ENCODE results near the gene CRISP2.

DNA sequence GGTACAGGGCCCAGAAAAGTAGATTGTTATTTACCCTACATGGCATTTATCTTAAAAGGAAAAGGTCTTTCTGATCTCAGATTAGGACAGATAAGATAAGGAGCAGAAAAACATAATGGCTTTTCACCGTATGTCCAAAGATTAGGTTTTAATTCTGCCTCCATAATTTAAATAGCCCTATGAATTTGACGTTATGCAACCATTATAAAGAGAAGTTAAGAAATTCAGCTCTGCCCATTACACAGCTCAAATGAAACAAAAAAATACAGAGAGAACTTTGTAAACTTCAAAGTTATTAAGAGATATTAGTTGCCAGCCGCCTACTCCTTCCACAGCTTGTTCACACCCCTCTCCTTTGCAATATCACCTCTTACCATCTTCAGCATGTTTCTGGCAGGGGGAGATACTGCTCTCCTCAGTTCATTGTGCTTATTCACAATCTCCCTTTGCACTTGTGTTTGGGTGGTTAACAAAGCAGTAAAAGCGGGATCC lies 22.7 kb upstream of the CRISP2 start:
- TF ChIP-seq, protein P1, sequence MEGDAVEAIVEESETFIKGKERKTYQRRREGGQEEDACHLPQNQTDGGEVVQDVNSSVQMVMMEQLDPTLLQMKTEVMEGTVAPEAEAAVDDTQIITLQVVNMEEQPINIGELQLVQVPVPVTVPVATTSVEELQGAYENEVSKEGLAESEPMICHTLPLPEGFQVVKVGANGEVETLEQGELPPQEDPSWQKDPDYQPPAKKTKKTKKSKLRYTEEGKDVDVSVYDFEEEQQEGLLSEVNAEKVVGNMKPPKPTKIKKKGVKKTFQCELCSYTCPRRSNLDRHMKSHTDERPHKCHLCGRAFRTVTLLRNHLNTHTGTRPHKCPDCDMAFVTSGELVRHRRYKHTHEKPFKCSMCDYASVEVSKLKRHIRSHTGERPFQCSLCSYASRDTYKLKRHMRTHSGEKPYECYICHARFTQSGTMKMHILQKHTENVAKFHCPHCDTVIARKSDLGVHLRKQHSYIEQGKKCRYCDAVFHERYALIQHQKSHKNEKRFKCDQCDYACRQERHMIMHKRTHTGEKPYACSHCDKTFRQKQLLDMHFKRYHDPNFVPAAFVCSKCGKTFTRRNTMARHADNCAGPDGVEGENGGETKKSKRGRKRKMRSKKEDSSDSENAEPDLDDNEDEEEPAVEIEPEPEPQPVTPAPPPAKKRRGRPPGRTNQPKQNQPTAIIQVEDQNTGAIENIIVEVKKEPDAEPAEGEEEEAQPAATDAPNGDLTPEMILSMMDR (IDR thresholded peaks at IDR 0.05), result no peak
- TF ChIP-seq POLR2A (IDR thresholded peaks at IDR 0.05), result no peak
